Choroid plexus epithelial cell (primary cell): ENCODE results near the gene FNDC3A.
"Not testable (repeated sequence)": the region's sequence is repeated elsewhere in the genome, so short reads cannot be mapped to it uniquely, and the experiment has no call there.

Experiments used
- DNase-seq: peaks from one replicate; pipeline ENCODE4 v3.0.0-alpha.2; 2010; ENCODE audit warnings: low read depth
- H3K4me3 ChIP-seq: 2 replicates; pipeline ENCODE4 v1.5.1; 2011; ENCODE audit warnings: low read depth, mild to moderate bottlenecking, control low read depth, low read length, moderate library complexity
- CTCF ChIP-seq: conservative IDR thresholded peaks from 2 replicates; pipeline ENCODE4 v1.5.1; 2011; ENCODE audit warnings: low read depth, mild to moderate bottlenecking, control low read depth, inconsistent platforms, low read length, moderate library complexity

FNDC3A gene

GRCh38 chr13:49112782-49113525 lies 137.2 kb downstream of the FNDC3A start:
- TF ChIP-seq CTCF: no peak
- peak overlapping the region; percentile 10 for H3K4me3 ChIP-seq
- no peak for DNase-seq

- DNase-seq: peak; percentile 68
- TF ChIP-seq CTCF: no peak
Observed at GRCh38 chr13:49113526-49114286, 138.0 kb downstream of the FNDC3A start.

GRCh38 chr13:49116873-49117272 lies 141.2 kb downstream of the FNDC3A start:
- DNase-seq: no peak
- no peak for TF ChIP-seq CTCF
- H3K4me3 ChIP-seq: no peak overlapping the region

More at GRCh38 chr13:49113526-49114286, 138.0 kb downstream of the FNDC3A start:
- H3K4me3 ChIP-seq: peak overlapping the region; percentile 10

- not testable (repeated sequence) for DNase-seq, H3K4me3 ChIP-seq
Observed at GRCh38 chr13:49118455-49118854, 142.7 kb downstream of the FNDC3A start.

GRCh38 chr13:49124693-49125304 lies 149.1 kb downstream of the FNDC3A start:
- peak; percentile 13 for DNase-seq
- no peak for TF ChIP-seq CTCF
- H3K4me3 ChIP-seq: no peak overlapping the region

- no peak for TF ChIP-seq CTCF
- DNase-seq: peak; percentile 14
- H3K4me3 ChIP-seq: no peak overlapping the region
Observed at GRCh38 chr13:49125964-49126524, 150.3 kb downstream of the FNDC3A start.

- DNase-seq: no peak
- no peak overlapping the region for H3K4me3 ChIP-seq
- TF ChIP-seq CTCF: no peak
Observed at GRCh38 chr13:49132479-49133002, 156.8 kb downstream of the FNDC3A start.
